Astrocyte of the spinal cord (primary cell): ENCODE measurements around the gene FBXW11.

ENCODE experiments used
- DNase-seq: peaks from one replicate; pipeline ENCODE4 v3.0.0; 2011; ENCODE audit warnings: low read depth, low spot score
- H3K4me3 ChIP-seq: 2 replicates; pipeline ENCODE4 v1.5.1; 2011; ENCODE audit warnings: low read depth, mild to moderate bottlenecking, low read length, moderate library complexity
- CTCF ChIP-seq: IDR thresholded peaks from 2 replicates; pipeline ENCODE4 v1.5.1; 2012; ENCODE audit warnings: low read depth, mild to moderate bottlenecking, low read length, inconsistent platforms
- in situ Hi-C: cut with HindIII; loops from 2 replicates; pipeline ENCODE4 v1.10.0; 2017; ENCODE audit warnings: low sequenced_read_pairs

FBXW11 gene

GRCh38 chr5:172044631-172045314, 38.3 kb upstream of the FBXW11 start:
- in situ Hi-C loops: no loop called here
- TF ChIP-seq CTCF: no peak
- no peak for DNase-seq
- no peak overlapping the region for H3K4me3 ChIP-seq

GRCh38 chr5:172043865-172044264, 37.4 kb upstream of the FBXW11 start:
- TF ChIP-seq CTCF: no peak
- in situ Hi-C loops: no loop called here
- DNase-seq: no peak
- H3K4me3 ChIP-seq: no peak overlapping the region

- H3K4me3 ChIP-seq: no peak overlapping the region
- in situ Hi-C loops: no loop called here
Measured at GRCh38 chr5:172042183-172042582, 35.7 kb upstream of the FBXW11 start.

GRCh38 chr5:172038167-172038566, 31.7 kb upstream of the FBXW11 start:
- TF ChIP-seq CTCF: no peak
- DNase-seq: no peak
- in situ Hi-C loops: no loop called here
- no peak overlapping the region for H3K4me3 ChIP-seq

More at GRCh38 chr5:172042183-172042582, 35.7 kb upstream of the FBXW11 start:
- DNase-seq: no peak
- TF ChIP-seq CTCF: no peak

GRCh38 chr5:172035049-172035448, 28.6 kb upstream of the FBXW11 start:
- in situ Hi-C loops: no loop called here
- no peak for DNase-seq
- H3K4me3 ChIP-seq: no peak overlapping the region
- no peak for TF ChIP-seq CTCF

GRCh38 chr5:172031894-172032461, 25.5 kb upstream of the FBXW11 start:
- no peak for DNase-seq
- in situ Hi-C loops: no loop called here
- H3K4me3 ChIP-seq: no peak overlapping the region
- no peak for TF ChIP-seq CTCF
